Measurements from ENCODE around the gene KAT8. TPM values are rescaled to one million over a fixed set of nuclear protein-coding genes. Genes with fewer than 3 reads are reported as not detected.
A peak's percentile ranks its signal among the peaks of the same experiment; 100 is the strongest.

Gene KAT8
- total RNA-seq, 4 donors from 2014 or later = 90.0 to 121 (median 113) TPM

GRCh38 chr16:31073970-31074813, 43.3 kb upstream of the KAT8 start, which contains the start of the genes ZNF646 and ZNF668:
Gene ZNF646 (plus strand): TSS chr16:31074422. CDS start chr16:31076325, 1,903 bp downstream.
Gene ZNF668 (minus strand): TSS chr16:31074240. CDS start chr16:31064459, 9,781 bp downstream.
- 1% methylated on average over 34 to 35 of the region's 48 CpGs for WGBS, 2 donors
- Histone ChIP-seq H3K27me3 (no peaks in the 10 kb centered on the region), H3K4me1 (peaks cover 19 to 24% of the 10 kb centered on the region in 2 donors), H3K36me3 (peaks cover 25 to 29% of the 10 kb centered on the region in 2 donors), H3K9me3 (no peaks in the 10 kb centered on the region), H3K27ac (peak within 1 kb of the TSS; percentile 75 to 93 (median 84)), H3K4me3 (replicated peaks in 1 of 3) (peak within 1 kb of the TSS; percentile 89 to 99 (median 95))
- peak in 1 of 2 donors; percentile 65 for TF ChIP-seq POLR2A (IDR thresholded peaks at IDR 0.05)
- peak in 1 of 6 experiments; percentile 17 for TF ChIP-seq CTCF (IDR thresholded peaks at IDR 0.05)
- DNase-seq = peak; percentile 99
- intact Hi-C loops (cut with DNase I) = no loop called here

GRCh38 chr16:31074814-31075183, 42.7 kb upstream of the KAT8 start:
- Histone ChIP-seq H3K4me3 (replicated peaks in 1 of 3) (peak overlapping the region; percentile 89 to 99 (median 95)), H3K4me1 (peaks cover 19 to 24% of the 10 kb centered on the region in 2 donors), H3K27me3 (no peaks in the 10 kb centered on the region), H3K36me3 (peaks cover 29 to 35% of the 10 kb centered on the region in 2 donors), H3K27ac (peak overlapping the region; percentile 72 to 93 (median 75)), H3K9me3 (no peaks in the 10 kb centered on the region)
- WGBS, 2 donors = 1 to 3% methylated on average over 7 of the region's 7 CpGs
- DNase-seq = no peak
- intact Hi-C loops (cut with DNase I) = no loop called here
- no peak for TF ChIP-seq POLR2A (IDR thresholded peaks at IDR 0.05)
- TF ChIP-seq CTCF (IDR thresholded peaks at IDR 0.05) = no peak

GRCh38 chr16:31076319-31076718, 41.1 kb upstream of the KAT8 start:
- TF ChIP-seq CTCF (IDR thresholded peaks at IDR 0.05) = no peak
- no peak for TF ChIP-seq POLR2A (IDR thresholded peaks at IDR 0.05)
- 77 to 90% methylated on average over 14 to 16 of the region's 16 CpGs for WGBS, 2 donors
- Histone ChIP-seq H3K36me3 (peaks cover 43 to 49% of the 10 kb centered on the region in 2 donors), H3K27me3 (no peaks in the 10 kb centered on the region), H3K4me1 (peaks cover 19 to 24% of the 10 kb centered on the region in 2 donors), H3K27ac (no peak overlapping the region), H3K9me3 (no peaks in the 10 kb centered on the region), H3K4me3 (replicated peaks in 1 of 3) (no peak overlapping the region)
- intact Hi-C loops (cut with DNase I) = no loop called here
- DNase-seq = no peak

- H3K36me3 ChIP-seq = peaks cover 45 to 49% of the 10 kb centered on the region in 2 donors
- TF ChIP-seq CTCF (IDR thresholded peaks at IDR 0.05) = no peak
- TF ChIP-seq POLR2A (IDR thresholded peaks at IDR 0.05) = no peak
- H3K27me3 ChIP-seq = no peaks in the 10 kb centered on the region
- whole genome bisulfite sequencing, 2 donors = 97 to 100% methylated on average over 5 to 6 of the region's 13 CpGs
- H3K27ac ChIP-seq = no peak overlapping the region
- H3K9me3 ChIP-seq = no peaks in the 10 kb centered on the region
- no peak for DNase-seq
- peaks cover 18 to 20% of the 10 kb centered on the region in 2 donors for H3K4me1 ChIP-seq
- intact Hi-C loops (cut with DNase I) = no loop called here
- H3K4me3 ChIP-seq (replicated peaks in 1 of 3) = no peak overlapping the region
These were observed 40.4 kb upstream of the KAT8 start for GRCh38 chr16:31077024-31077423.
